Upper lobe of left lung (tissue), 6 donors: ENCODE data around the gene GNAZ. TPM values are rescaled to one million over a fixed set of nuclear protein-coding genes. Genes with fewer than 3 reads are reported as not detected.

ENCODE experiments used
- ATAC-seq, 2 donors: fragments of 200-7000 bp; cut with Tn5 transposase; one replicate each; pipeline ENCODE4 v1.9.1; 2022; ENCODE audit warnings: mild to moderate bottlenecking in 2 of 2, moderate library complexity in 2 of 2; ENCODE audit not compliant: low FRiP score in 2 of 2
- DNase-seq, 2 donors: peaks; one replicate each; pipeline ENCODE4 v3.0.0-alpha.2; 2019 to 2020
- H3K27ac ChIP-seq, 4 donors: fragments of 200-600 bp; sonication (generic); one replicate each; pipeline ENCODE4 v1.5.1; 2016 to 2019
- H3K27me3 ChIP-seq, 4 donors: fragments of 200-600 bp; sonication (generic); one replicate each; pipeline ENCODE4 v1.5.1; 2017 to 2019
- H3K36me3 ChIP-seq, 4 donors: fragments of 200-600 bp; sonication (generic); one replicate each; pipeline ENCODE4 v1.5.1; 2016 to 2019
- H3K4me1 ChIP-seq, 4 donors: fragments of 200-600 bp; sonication (generic); one replicate each; pipeline ENCODE4 v1.5.1; 2018 to 2019
- H3K4me3 ChIP-seq, 4 donors: fragments of 200-600 bp; sonication (generic); one replicate each; pipeline ENCODE4 v1.5.1; 2017 to 2019; ENCODE audit warnings: mild to moderate bottlenecking in 2 of 4, moderate library complexity in 1 of 4
- H3K9me3 ChIP-seq, 4 donors: fragments of 200-600 bp; sonication (generic); one replicate each; pipeline ENCODE4 v1.5.1; 2018 to 2019
- CTCF ChIP-seq, 6 experiments: fragments of 450-650 bp in 4 of 6; fragments of 200-600 bp in 2 of 6; sonication (generic) in 2 of 6; IDR thresholded peaks; one replicate each; pipeline ENCODE4 v1.5.1; 2016 to 2019; ENCODE audit warnings: antibody characterized with exemption in 6 of 6
- EP300 ChIP-seq, 4 donors: sonication (generic); formaldehyde crosslinking; IDR thresholded peaks; one replicate each; pipeline ENCODE4 v1.5.1; 2017; ENCODE audit warnings: antibody characterized with exemption in 4 of 4, control low read depth in 2 of 4
- POLR2A ChIP-seq, 4 donors: fragments of 450-650 bp; IDR thresholded peaks; one replicate each; pipeline ENCODE4 v1.5.1; 2016 to 2017; ENCODE audit warnings: antibody characterized with exemption in 4 of 4, mild to moderate bottlenecking in 2 of 4
- POLR2AphosphoS5 ChIP-seq, 2 donors: sonication (generic); formaldehyde crosslinking; IDR thresholded peaks; one replicate each; pipeline ENCODE4 v1.5.1; 2017; ENCODE audit warnings: antibody characterized with exemption in 2 of 2
- whole genome bisulfite sequencing, 2 donors: methylation state at CpG; one replicate each; pipeline ENCODE4 v1.1.5; 2017 to 2018; 5-methylcytosine and 5-hydroxymethylcytosine counted together
- total RNA-seq, 6 donors: library from RNA; depleted of rRNA in 4 of 6; stranded (reverse); fragments of >200 nt in 4 of 6; gene quantifications; one replicate each; pipeline versions ENCODE4 v1.1.0 to v1.2.1, GENCODE V29; 2016 to 2021
- donor health status: DM: no; HTN: no; CAD: no; lungs with moderate emphysema.
- donor health status: DM: no; HTN: yes; CAD: no; lungs with severe emphysema.

GNAZ gene
- total RNA-seq, 6 donors from 2014 or later: 0.80 to 7.3 (median 2.7) TPM; not detected in 1

GRCh38 chr22:23122216-23122957 is 52.1 kb downstream of the GNAZ start:
- H3K9me3 ChIP-seq: no peaks in the 10 kb centered on the region
- H3K36me3 ChIP-seq: no peaks in the 10 kb centered on the region
- TF ChIP-seq POLR2AphosphoS5 (IDR thresholded peaks at IDR 0.05) (no peak), POLR2A (IDR thresholded peaks at IDR 0.05) (no peak), EP300 (IDR thresholded peaks at IDR 0.05) (no peak), CTCF (IDR thresholded peaks at IDR 0.05) (no peak)
- H3K4me1 ChIP-seq: no peaks in the 10 kb centered on the region
- 81 to 84% methylated on average over 12 to 13 of the region's 13 CpGs for WGBS, 2 donors
- no peak for DNase-seq
- no peak overlapping the region for H3K4me3 ChIP-seq
- H3K27me3 ChIP-seq: no peaks in the 10 kb centered on the region
- H3K27ac ChIP-seq: no peak overlapping the region
- no peak for ATAC-seq

GRCh38 chr22:23122992-23123803 is 52.9 kb downstream of the GNAZ start:
- WGBS, 2 donors: 92 to 96% methylated on average over 24 to 26 of the region's 26 CpGs
- no peaks in the 10 kb centered on the region for H3K4me1 ChIP-seq
- H3K36me3 ChIP-seq: no peaks in the 10 kb centered on the region
- no peak overlapping the region for H3K4me3 ChIP-seq
- no peaks in the 10 kb centered on the region for H3K27me3 ChIP-seq
- no peak for DNase-seq
- no peak for ATAC-seq
- H3K27ac ChIP-seq: no peak overlapping the region
- no peak for TF ChIP-seq POLR2AphosphoS5 (IDR thresholded peaks at IDR 0.05)
- TF ChIP-seq POLR2A (IDR thresholded peaks at IDR 0.05): no peak
- no peak for TF ChIP-seq CTCF (IDR thresholded peaks at IDR 0.05)
- no peak for TF ChIP-seq EP300 (IDR thresholded peaks at IDR 0.05)
- H3K9me3 ChIP-seq: no peaks in the 10 kb centered on the region

- Histone ChIP-seq H3K27me3 (no peaks in the 10 kb centered on the region), H3K27ac (no peak overlapping the region), H3K4me1 (no peaks in the 10 kb centered on the region), H3K4me3 (no peak overlapping the region), H3K36me3 (no peaks in the 10 kb centered on the region), H3K9me3 (no peaks in the 10 kb centered on the region)
- DNase-seq: no peak
- WGBS, 2 donors: 88 to 89% methylated on average over 5 to 9 of the region's 9 CpGs
- no peak for TF ChIP-seq EP300 (IDR thresholded peaks at IDR 0.05)
- TF ChIP-seq POLR2AphosphoS5 (IDR thresholded peaks at IDR 0.05): no peak
- no peak for TF ChIP-seq POLR2A (IDR thresholded peaks at IDR 0.05)
- TF ChIP-seq CTCF (IDR thresholded peaks at IDR 0.05): no peak
- no peak for ATAC-seq
These were observed 53.5 kb downstream of the GNAZ start for GRCh38 chr22:23123804-23124254.

GRCh38 chr22:23124611-23125511 is 54.5 kb downstream of the GNAZ start:
- Histone ChIP-seq H3K9me3 (no peaks in the 10 kb centered on the region), H3K4me1 (no peaks in the 10 kb centered on the region), H3K27me3 (no peaks in the 10 kb centered on the region), H3K27ac (no peak overlapping the region), H3K36me3 (no peaks in the 10 kb centered on the region), H3K4me3 (no peak overlapping the region)
- no peak for TF ChIP-seq POLR2AphosphoS5 (IDR thresholded peaks at IDR 0.05)
- no peak for TF ChIP-seq CTCF (IDR thresholded peaks at IDR 0.05)
- TF ChIP-seq POLR2A (IDR thresholded peaks at IDR 0.05): no peak
- TF ChIP-seq EP300 (IDR thresholded peaks at IDR 0.05): no peak
- no peak for ATAC-seq
- no peak for DNase-seq
- 61 to 68% methylated on average over 18 to 19 of the region's 19 CpGs for WGBS, 2 donors
